SU-DHL-6 (cell line): ENCODE results near the gene ADAMTS16.

Experiments
- H2AFZ ChIP-seq: fragments of 200-600 bp; sonication (generic); 2 replicates; pipeline ENCODE4 v1.6.1; 2014; ENCODE audit warnings: low read depth, mild to moderate bottlenecking, moderate library complexity, mixed read lengths, antibody characterized with exemption, low read length; ENCODE audit not compliant: severe bottlenecking
- H3F3A ChIP-seq: fragments of 200-600 bp; shearing (Covaris generic); 2 replicates; pipeline ENCODE4 v1.6.0; 2016; ENCODE audit warnings: antibody characterized with exemption, mild to moderate bottlenecking; ENCODE audit not compliant: insufficient read depth
- H3K27ac ChIP-seq: fragments of 200-600 bp; sonication (generic); 2 replicates; pipeline ENCODE4 v1.5.1; 2016; ENCODE audit warnings: low read depth, mild to moderate bottlenecking, low read length, moderate library complexity, mixed read lengths
- H3K27me3 ChIP-seq: fragments of 200-600 bp; sonication (generic), shearing (Covaris generic); 2 replicates; pipeline ENCODE4 v1.6.0; 2014; ENCODE audit warnings: mild to moderate bottlenecking, low read length
- H3K36me3 ChIP-seq: fragments of 200-600 bp; sonication (generic); 2 replicates; pipeline ENCODE4 v1.6.1; 2014; ENCODE audit warnings: mild to moderate bottlenecking, low read length, mixed read lengths
- H3K4me2 ChIP-seq: fragments of 300-600, 200-600 bp; shearing (Covaris generic), sonication (generic); 2 replicates; pipeline ENCODE4 v1.6.0; 2014; ENCODE audit warnings: low read length, low read depth, mild to moderate bottlenecking; ENCODE audit not compliant: poor library complexity, severe bottlenecking
- H3K4me3 ChIP-seq: fragments of 200-600 bp; sonication (generic); 2 replicates; pipeline ENCODE4 v1.5.1; 2014; ENCODE audit warnings: antibody characterized with exemption, low read length, mild to moderate bottlenecking, mixed read lengths; ENCODE audit not compliant: insufficient read depth, poor library complexity, severe bottlenecking
- H3K79me2 ChIP-seq: fragments of 200-600 bp; sonication (generic); 2 replicates; pipeline ENCODE4 v1.6.1; 2014; ENCODE audit warnings: mild to moderate bottlenecking, low read length, moderate library complexity; ENCODE audit not compliant: insufficient read depth
- H3K9ac ChIP-seq: fragments of 200-600 bp; sonication (generic); 2 replicates; pipeline ENCODE4 v1.7.0; 2014; ENCODE audit warnings: mild to moderate bottlenecking, low read length
- H3K9me2 ChIP-seq: fragments of 200-600 bp; sonication (generic); replicated peaks from 2 replicates; pipeline ENCODE4 v1.6.1; 2014; ENCODE audit warnings: low read length; ENCODE audit not compliant: insufficient read depth
- H3K9me3 ChIP-seq: fragments of 200-600 bp; sonication (generic); 2 replicates; pipeline ENCODE4 v1.6.1; 2014; ENCODE audit warnings: low read length, mixed read lengths; ENCODE audit not compliant: insufficient read depth
- H4K20me1 ChIP-seq: fragments of 200-600 bp; sonication (generic); 2 replicates; pipeline ENCODE4 v1.6.1; 2014; ENCODE audit warnings: low read depth, mild to moderate bottlenecking, antibody characterized with exemption, low read length, moderate library complexity, mixed read lengths
- EZH2phosphoT487 ChIP-seq: fragments of 200-600 bp; sonication (generic), shearing (Covaris generic); conservative IDR thresholded peaks from 2 replicates; pipeline ENCODE4 v1.6.1; 2018; ENCODE audit warnings: mild to moderate bottlenecking, antibody characterized with exemption, low read length, moderate library complexity, mixed read lengths
- TF ChIP-seq, protein P1 (sequence below): fragments of 200-600 bp; sonication (generic); IDR thresholded peaks from one replicate; pipeline ENCODE4 v1.5.1; 2017; ENCODE audit warnings: antibody characterized with exemption, mild to moderate bottlenecking, low read length, moderate library complexity; ENCODE audit not compliant: insufficient read depth, poor library complexity, severe bottlenecking

Gene ADAMTS16

DNA sequence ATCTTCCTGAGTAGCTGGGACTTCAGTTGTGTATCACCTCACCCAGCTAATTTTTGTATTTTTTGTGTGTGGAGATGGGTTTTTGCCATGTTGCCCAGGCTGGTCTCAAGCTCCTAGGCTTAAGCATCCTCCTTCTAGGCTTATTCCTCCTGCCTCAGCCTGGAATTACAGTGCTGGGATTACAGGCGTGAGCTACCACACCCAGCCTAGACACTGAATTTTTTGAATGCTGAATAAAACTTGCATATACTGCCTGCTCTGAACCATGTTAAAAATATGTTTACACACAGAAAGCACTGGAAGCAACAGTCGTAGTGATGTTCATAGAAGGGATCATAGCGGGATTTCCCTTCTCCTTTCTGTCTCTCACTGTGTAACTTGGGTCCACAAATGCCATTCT lies 161.0 kb downstream of the ADAMTS16 start:
- H3K79me2 ChIP-seq = no peaks in the 10 kb centered on the region
- no peaks in the 10 kb centered on the region for H3F3A ChIP-seq
- no peak overlapping the region for H3K9ac ChIP-seq
- H3K27me3 ChIP-seq = no peaks in the 10 kb centered on the region
- H3K4me3 ChIP-seq = no peak overlapping the region
- H4K20me1 ChIP-seq = no peaks in the 10 kb centered on the region
- no peak overlapping the region for H3K4me2 ChIP-seq
- H2AFZ ChIP-seq = no peak overlapping the region
- H3K9me2 ChIP-seq = no peaks in the 10 kb centered on the region
- no peaks in the 10 kb centered on the region for H3K9me3 ChIP-seq
- H3K27ac ChIP-seq = no peak overlapping the region
- no peaks in the 10 kb centered on the region for H3K36me3 ChIP-seq
- TF ChIP-seq, protein P1, sequence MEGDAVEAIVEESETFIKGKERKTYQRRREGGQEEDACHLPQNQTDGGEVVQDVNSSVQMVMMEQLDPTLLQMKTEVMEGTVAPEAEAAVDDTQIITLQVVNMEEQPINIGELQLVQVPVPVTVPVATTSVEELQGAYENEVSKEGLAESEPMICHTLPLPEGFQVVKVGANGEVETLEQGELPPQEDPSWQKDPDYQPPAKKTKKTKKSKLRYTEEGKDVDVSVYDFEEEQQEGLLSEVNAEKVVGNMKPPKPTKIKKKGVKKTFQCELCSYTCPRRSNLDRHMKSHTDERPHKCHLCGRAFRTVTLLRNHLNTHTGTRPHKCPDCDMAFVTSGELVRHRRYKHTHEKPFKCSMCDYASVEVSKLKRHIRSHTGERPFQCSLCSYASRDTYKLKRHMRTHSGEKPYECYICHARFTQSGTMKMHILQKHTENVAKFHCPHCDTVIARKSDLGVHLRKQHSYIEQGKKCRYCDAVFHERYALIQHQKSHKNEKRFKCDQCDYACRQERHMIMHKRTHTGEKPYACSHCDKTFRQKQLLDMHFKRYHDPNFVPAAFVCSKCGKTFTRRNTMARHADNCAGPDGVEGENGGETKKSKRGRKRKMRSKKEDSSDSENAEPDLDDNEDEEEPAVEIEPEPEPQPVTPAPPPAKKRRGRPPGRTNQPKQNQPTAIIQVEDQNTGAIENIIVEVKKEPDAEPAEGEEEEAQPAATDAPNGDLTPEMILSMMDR = no peak
- no peak for TF ChIP-seq EZH2phosphoT487

DNA sequence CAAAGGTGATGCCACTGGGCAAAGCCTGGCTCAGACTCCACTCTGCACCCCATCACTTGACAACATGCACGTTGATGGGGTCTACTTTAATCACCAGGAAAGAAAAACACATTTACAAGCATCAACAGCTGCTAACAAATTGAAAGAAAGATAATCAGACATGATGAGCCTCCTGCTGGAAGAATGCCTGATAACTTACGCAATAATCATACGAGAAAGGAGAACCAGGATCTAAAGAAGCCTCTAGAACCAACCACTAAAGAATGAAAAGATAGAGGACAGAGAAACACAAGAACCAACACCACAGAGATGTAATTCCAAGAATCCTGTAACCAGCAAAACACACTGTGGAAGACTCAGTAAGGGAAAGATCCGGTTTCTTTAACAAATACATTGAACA lies 162.1 kb downstream of the ADAMTS16 start:
- no peak overlapping the region for H3K27ac ChIP-seq
- no peaks in the 10 kb centered on the region for H3K9me2 ChIP-seq
- H3K9me3 ChIP-seq = no peaks in the 10 kb centered on the region
- H3F3A ChIP-seq = no peaks in the 10 kb centered on the region
- H3K36me3 ChIP-seq = no peaks in the 10 kb centered on the region
- no peaks in the 10 kb centered on the region for H3K27me3 ChIP-seq
- H3K4me2 ChIP-seq = no peak overlapping the region
- H4K20me1 ChIP-seq = no peaks in the 10 kb centered on the region
- no peak overlapping the region for H2AFZ ChIP-seq
- no peak overlapping the region for H3K9ac ChIP-seq
- TF ChIP-seq, protein P1 = no peak
- no peak for TF ChIP-seq EZH2phosphoT487
- H3K79me2 ChIP-seq = no peaks in the 10 kb centered on the region
- H3K4me3 ChIP-seq = no peak overlapping the region

DNA sequence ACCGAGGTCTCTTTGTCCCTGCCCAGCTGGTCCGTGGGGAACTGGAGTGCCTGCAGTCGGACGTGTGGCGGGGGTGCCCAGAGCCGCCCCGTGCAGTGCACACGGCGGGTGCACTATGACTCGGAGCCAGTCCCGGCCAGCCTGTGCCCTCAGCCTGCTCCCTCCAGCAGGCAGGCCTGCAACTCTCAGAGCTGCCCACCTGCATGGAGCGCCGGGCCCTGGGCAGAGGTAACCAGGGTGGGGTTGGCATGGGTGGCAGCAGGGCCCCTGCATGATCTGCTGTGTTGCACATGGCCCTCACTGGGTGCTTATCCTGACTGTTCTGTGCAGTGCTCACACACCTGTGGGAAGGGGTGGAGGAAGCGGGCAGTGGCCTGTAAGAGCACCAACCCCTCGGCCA lies 163.1 kb downstream of the ADAMTS16 start:
- Histone ChIP-seq H3F3A (no peaks in the 10 kb centered on the region), H3K9me3 (no peaks in the 10 kb centered on the region), H3K27me3 (no peaks in the 10 kb centered on the region), H3K27ac (no peak overlapping the region), H3K79me2 (no peaks in the 10 kb centered on the region), H3K4me2 (no peak overlapping the region), H3K36me3 (no peaks in the 10 kb centered on the region), H3K9ac (no peak overlapping the region), H3K9me2 (no peaks in the 10 kb centered on the region), H4K20me1 (no peaks in the 10 kb centered on the region), H3K4me3 (no peak overlapping the region), H2AFZ (no peak overlapping the region)
- TF ChIP-seq, protein P1 = no peak
- no peak for TF ChIP-seq EZH2phosphoT487
